ENCODE results near the gene ANKRD13D. TPM values are rescaled to one million over a fixed set of nuclear protein-coding genes. Genes with fewer than 3 reads are reported as not detected.

Gene ANKRD13D
- total RNA-seq, 1 donor, result 34.4 TPM

DNA sequence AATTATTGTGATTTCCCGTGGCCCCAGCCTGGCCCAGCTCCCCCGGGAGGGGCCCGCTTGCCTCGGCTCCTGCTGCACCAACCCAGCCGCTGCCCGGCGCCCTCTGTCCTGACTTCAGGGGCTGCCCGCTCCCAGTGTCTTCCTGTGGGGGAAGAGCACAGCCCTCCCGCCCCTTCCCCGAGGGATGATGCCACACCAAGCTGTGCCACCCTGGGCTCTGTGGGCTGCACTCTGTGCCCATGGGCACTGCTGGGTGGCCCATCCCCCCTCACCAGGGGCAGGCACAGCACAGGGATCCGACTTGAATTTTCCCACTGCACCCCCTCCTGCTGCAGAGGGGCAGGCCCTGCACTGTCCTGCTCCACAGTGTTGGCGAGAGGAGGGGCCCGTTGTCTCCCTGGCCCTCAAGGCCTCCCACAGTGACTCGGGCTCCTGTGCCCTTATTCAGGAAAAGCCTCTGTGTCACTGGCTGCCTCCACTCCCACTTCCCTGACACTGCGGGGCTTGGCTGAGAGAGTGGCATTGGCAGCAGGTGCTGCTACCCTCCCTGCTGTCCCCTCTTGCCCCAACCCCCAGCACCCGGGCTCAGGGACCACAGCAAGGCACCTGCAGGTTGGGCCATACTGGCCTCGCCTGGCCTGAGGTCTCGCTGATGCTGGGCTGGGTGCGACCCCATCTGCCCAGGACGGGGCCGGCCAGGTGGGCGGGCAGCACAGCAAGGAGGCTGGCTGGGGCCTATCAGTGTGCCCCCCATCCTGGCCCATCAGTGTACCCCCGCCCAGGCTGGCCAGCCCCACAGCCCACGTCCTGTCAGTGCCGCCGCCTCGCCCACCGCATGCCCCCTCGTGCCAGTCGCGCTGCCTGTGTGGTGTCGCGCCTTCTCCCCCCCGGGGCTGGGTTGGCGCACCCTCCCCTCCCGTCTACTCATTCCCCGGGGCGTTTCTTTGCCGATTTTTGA, 3.3 kb upstream of the ANKRD13D start:
- Histone ChIP-seq H3K27me3 (ENCODE audit: insufficient read depth, low read length) (no peaks in the 10 kb centered on the region), H2AFZ (ENCODE audit: low read length) (no peak overlapping the region), H3K36me3 (ENCODE audit: insufficient read depth, low read length) (peaks cover 59% of the 10 kb centered on the region), H3K4me1 (ENCODE audit: insufficient read depth, low read length) (peaks cover 17% of the 10 kb centered on the region), H4K20me1 (ENCODE audit: insufficient read depth, low read length) (peaks cover 9% of the 10 kb centered on the region), H3K4me2 (ENCODE audit: insufficient read depth, low read length) (no peak overlapping the region), H3K79me2 (ENCODE audit: insufficient read depth, low read length) (peaks cover 14% of the 10 kb centered on the region), H3K9me3 (ENCODE audit: low read depth, low read length) (no peaks in the 10 kb centered on the region), H3K4me3 (ENCODE audit: insufficient read depth, low read length) (no peak overlapping the region), H3K27ac (ENCODE audit: low read depth, low read length) (no peak overlapping the region)
- TF ChIP-seq, protein P1, sequence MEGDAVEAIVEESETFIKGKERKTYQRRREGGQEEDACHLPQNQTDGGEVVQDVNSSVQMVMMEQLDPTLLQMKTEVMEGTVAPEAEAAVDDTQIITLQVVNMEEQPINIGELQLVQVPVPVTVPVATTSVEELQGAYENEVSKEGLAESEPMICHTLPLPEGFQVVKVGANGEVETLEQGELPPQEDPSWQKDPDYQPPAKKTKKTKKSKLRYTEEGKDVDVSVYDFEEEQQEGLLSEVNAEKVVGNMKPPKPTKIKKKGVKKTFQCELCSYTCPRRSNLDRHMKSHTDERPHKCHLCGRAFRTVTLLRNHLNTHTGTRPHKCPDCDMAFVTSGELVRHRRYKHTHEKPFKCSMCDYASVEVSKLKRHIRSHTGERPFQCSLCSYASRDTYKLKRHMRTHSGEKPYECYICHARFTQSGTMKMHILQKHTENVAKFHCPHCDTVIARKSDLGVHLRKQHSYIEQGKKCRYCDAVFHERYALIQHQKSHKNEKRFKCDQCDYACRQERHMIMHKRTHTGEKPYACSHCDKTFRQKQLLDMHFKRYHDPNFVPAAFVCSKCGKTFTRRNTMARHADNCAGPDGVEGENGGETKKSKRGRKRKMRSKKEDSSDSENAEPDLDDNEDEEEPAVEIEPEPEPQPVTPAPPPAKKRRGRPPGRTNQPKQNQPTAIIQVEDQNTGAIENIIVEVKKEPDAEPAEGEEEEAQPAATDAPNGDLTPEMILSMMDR (IDR thresholded peaks at IDR 0.05; ENCODE audit: extremely low read depth, low read depth, low read length), result no peak
- DNase-seq (ENCODE audit: insufficient read length, low spot score, missing footprints), result peak; percentile 63

DNA sequence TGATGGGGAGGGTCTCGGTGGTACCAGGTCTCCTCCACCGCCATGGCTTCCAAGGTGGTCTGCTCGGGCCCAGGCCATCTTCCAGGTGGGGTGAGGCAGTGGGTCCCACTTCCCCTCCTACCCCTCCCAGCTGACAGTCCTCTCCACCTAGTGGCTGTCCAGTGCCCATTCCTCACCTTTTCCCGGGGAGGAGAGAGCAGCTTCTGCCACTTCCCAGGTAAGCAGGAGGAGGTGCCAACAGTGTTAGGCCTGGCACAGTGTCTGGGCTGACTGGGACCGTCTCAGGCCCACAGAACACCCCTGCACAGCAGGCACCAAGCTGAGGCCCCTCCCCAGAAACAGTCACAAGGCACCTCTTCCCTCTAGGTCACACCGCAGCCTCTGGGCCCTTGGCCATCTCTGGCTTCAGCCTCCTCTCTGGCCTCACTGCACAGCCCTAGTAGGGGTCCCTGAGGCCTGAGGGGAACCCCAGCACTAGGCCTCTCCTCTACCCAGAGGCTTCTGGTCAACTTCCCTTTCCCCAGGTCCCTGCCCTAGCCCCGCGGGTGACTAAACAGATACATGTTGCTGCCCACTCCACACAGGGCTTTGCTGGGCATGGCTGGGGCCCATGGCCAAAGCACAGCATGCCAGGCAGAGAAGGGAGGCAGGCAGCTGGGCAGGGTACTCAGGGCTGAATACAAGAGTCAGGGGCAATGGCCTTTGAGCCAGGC, 2.3 kb upstream of the ANKRD13D start:
- peak; percentile 84 for DNase-seq (ENCODE audit: insufficient read length, low spot score, missing footprints)
- Histone ChIP-seq H3K4me3 (ENCODE audit: insufficient read depth, low read length) (no peak overlapping the region), H4K20me1 (ENCODE audit: insufficient read depth, low read length) (peaks cover 10% of the 10 kb centered on the region), H3K4me2 (ENCODE audit: insufficient read depth, low read length) (no peak overlapping the region), H3K36me3 (ENCODE audit: insufficient read depth, low read length) (peaks cover 63% of the 10 kb centered on the region), H2AFZ (ENCODE audit: low read length) (no peak overlapping the region), H3K27ac (ENCODE audit: low read depth, low read length) (peak overlapping the region; percentile 96), H3K4me1 (ENCODE audit: insufficient read depth, low read length) (peaks cover 21% of the 10 kb centered on the region), H3K27me3 (ENCODE audit: insufficient read depth, low read length) (no peaks in the 10 kb centered on the region), H3K9me3 (ENCODE audit: low read depth, low read length) (no peaks in the 10 kb centered on the region), H3K79me2 (ENCODE audit: insufficient read depth, low read length) (peaks cover 23% of the 10 kb centered on the region)
- TF ChIP-seq, protein P1 (IDR thresholded peaks at IDR 0.05; ENCODE audit: extremely low read depth, low read depth, low read length), result no peak

DNA sequence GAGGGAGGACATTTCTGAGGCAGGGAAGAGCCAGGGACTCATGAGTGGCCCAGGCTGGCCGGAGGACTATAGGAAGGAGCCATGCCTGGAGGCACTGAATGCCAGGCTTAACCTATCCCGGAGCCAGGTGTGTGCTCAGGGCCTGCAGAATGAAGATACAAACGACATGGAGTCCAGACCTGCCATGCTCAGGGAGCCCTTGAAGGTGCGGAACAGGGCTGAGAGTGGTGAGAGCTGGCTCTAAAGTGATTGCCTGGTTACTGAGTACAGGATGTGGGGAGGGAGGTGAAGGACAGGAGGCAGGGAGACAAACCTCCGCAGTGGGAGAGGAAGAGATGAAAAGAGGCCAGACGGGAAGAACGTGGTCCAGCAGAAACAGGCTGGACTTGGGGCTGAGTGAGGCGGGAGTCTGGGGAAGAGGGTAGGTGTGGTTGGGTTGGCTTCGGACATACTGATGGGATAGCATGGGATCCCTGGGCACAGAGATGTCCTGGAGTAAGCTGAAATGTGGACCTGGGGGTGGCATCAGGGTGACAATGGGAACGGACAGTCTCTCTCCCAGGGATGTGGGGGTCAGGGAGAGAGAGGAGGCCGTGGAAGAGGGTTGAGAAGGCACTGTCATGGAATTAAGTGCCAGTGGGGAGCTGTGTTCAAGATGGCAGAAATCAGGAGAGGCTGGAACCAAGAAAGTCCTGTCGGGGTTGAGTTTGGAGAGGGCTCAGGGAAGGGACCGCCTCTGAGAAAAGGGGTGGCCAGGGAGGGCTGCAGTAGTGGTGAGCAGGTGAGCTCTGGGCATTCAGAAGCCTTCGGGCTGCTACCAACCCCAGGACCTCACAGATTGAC, 1.5 kb upstream of the ANKRD13D start:
- H3K79me2 ChIP-seq (ENCODE audit: insufficient read depth, low read length), result peaks cover 30% of the 10 kb centered on the region
- peaks cover 64% of the 10 kb centered on the region for H3K36me3 ChIP-seq (ENCODE audit: insufficient read depth, low read length)
- H3K4me3 ChIP-seq (ENCODE audit: insufficient read depth, low read length), result peak overlapping the region; percentile 92

More for the DNA sequence above, 1.5 kb upstream of the ANKRD13D start:
- peak overlapping the region; percentile 81 for H2AFZ ChIP-seq (ENCODE audit: low read length)
- H3K27ac ChIP-seq (ENCODE audit: low read depth, low read length), result peak overlapping the region; percentile 96
- peaks cover 16% of the 10 kb centered on the region for H4K20me1 ChIP-seq (ENCODE audit: insufficient read depth, low read length)
- no peaks in the 10 kb centered on the region for H3K27me3 ChIP-seq (ENCODE audit: insufficient read depth, low read length)
- DNase-seq (ENCODE audit: insufficient read length, low spot score, missing footprints), result peak; percentile 87
- H3K4me1 ChIP-seq (ENCODE audit: insufficient read depth, low read length), result peaks cover 28% of the 10 kb centered on the region
- H3K4me2 ChIP-seq (ENCODE audit: insufficient read depth, low read length), result peak overlapping the region; percentile 95
- TF ChIP-seq, protein P1 (IDR thresholded peaks at IDR 0.05; ENCODE audit: extremely low read depth, low read depth, low read length), result no peak
- no peaks in the 10 kb centered on the region for H3K9me3 ChIP-seq (ENCODE audit: low read depth, low read length)

Measured in osteoblast (primary cell).